HL-60 (cell line): ENCODE results near the gene COG2.

Experiments used
- DNase-seq, 2 experiments: peaks; one replicate each; pipeline ENCODE4 v3.0.0-alpha.2; 2010 to 2020; ENCODE audit warnings: low read depth in 1 of 2, low spot score in 1 of 2
- H3K27ac ChIP-seq: fragments of 250-450 bp; sonication (Bioruptor Pico); replicated peaks from 2 replicates; pipeline ENCODE4 v1.5.1; 2020; ENCODE audit warnings: mild to moderate bottlenecking, moderate library complexity
- H3K27me3 ChIP-seq: fragments of 250-450 bp; sonication (Bioruptor Pico); 2 replicates; pipeline ENCODE4 v1.5.1; 2021; ENCODE audit warnings: mild to moderate bottlenecking, moderate library complexity; ENCODE audit not compliant: insufficient read depth, poor library complexity, severe bottlenecking
- H3K4me3 ChIP-seq: replicated peaks from 2 replicates; pipeline ENCODE4 v1.5.1; 2011; ENCODE audit warnings: mild to moderate bottlenecking, control low read depth, low read length; ENCODE audit not compliant: insufficient read depth
- CTCF ChIP-seq: IDR thresholded peaks from one replicate; pipeline ENCODE4 v1.5.1; 2011; ENCODE audit warnings: low read length, control low read depth, inconsistent platforms; ENCODE audit not compliant: insufficient read depth
- GABPA ChIP-seq: IDR thresholded peaks from 2 replicates; pipeline ENCODE4 v1.6.1; 2012; ENCODE audit warnings: low read depth
- POLR2AphosphoS5 ChIP-seq: IDR thresholded peaks from 2 replicates; pipeline ENCODE4 v1.6.1; 2012; ENCODE audit warnings: low read depth
- REST ChIP-seq: IDR thresholded peaks from 2 replicates; pipeline ENCODE4 v1.6.1; 2012; ENCODE audit warnings: low read depth; ENCODE audit not compliant: insufficient replicate concordance
- SPI1 ChIP-seq: IDR thresholded peaks from 2 replicates; pipeline ENCODE4 v1.6.1; 2012; ENCODE audit warnings: low read depth, mild to moderate bottlenecking, borderline replicate concordance

The COG2 gene

GRCh38 chr1:230703679-230704385 is 61.6 kb downstream of the COG2 start:
- no peak overlapping the region for H3K4me3 ChIP-seq
- no peak overlapping the region for H3K27ac ChIP-seq
- no peaks in the 10 kb centered on the region for H3K27me3 ChIP-seq
- DNase-seq: no peak
- TF ChIP-seq REST: no peak
- no peak for TF ChIP-seq POLR2AphosphoS5

GRCh38 chr1:230704830-230705229 is 62.5 kb downstream of the COG2 start:
- Histone ChIP-seq H3K4me3 (no peak overlapping the region), H3K27ac (no peak overlapping the region), H3K27me3 (no peaks in the 10 kb centered on the region)
- TF ChIP-seq SPI1 (no peak), CTCF (no peak)
- DNase-seq: no peak

- no peak overlapping the region for H3K27ac ChIP-seq
- H3K27me3 ChIP-seq: no peaks in the 10 kb centered on the region
- no peak for DNase-seq
- H3K4me3 ChIP-seq: no peak overlapping the region
- TF ChIP-seq POLR2AphosphoS5 (no peak), GABPA (no peak), REST (no peak), SPI1 (no peak), CTCF (no peak)
Observed at GRCh38 chr1:230705289-230706019, 63.2 kb downstream of the COG2 start.

- Histone ChIP-seq H3K4me3 (no peak overlapping the region), H3K27me3 (no peaks in the 10 kb centered on the region), H3K27ac (no peak overlapping the region)
- no peak for DNase-seq
- no peak for TF ChIP-seq SPI1
- no peak for TF ChIP-seq GABPA
- TF ChIP-seq REST: no peak
- no peak for TF ChIP-seq CTCF
- TF ChIP-seq POLR2AphosphoS5: no peak
Observed at GRCh38 chr1:230706020-230706699, 63.9 kb downstream of the COG2 start.
